AG10803 (cell line): ENCODE measurements around the gene ROBO1.
A peak's percentile ranks its signal among the peaks of the same experiment; 100 is the strongest.
"Not testable (repeated sequence)": the region's sequence is repeated elsewhere in the genome, so short reads cannot be mapped to it uniquely, and the experiment has no call there.

Source experiments
- DNase-seq: peaks from one replicate; pipeline ENCODE4 v3.0.0; 2010; ENCODE audit warnings: low read depth
- H3K4me3 ChIP-seq: 2 replicates; pipeline ENCODE4 v1.5.1; 2011; ENCODE audit warnings: mild to moderate bottlenecking, low read length, control low read depth
- CTCF ChIP-seq: conservative IDR thresholded peaks from 2 replicates; pipeline ENCODE4 v1.5.1; 2011; ENCODE audit warnings: mild to moderate bottlenecking, low read length, control low read depth, inconsistent platforms

Gene ROBO1

GRCh38 chr3:79341961-79342360 lies 425.8 kb downstream of the ROBO1 start:
- no peak for TF ChIP-seq CTCF
- no peak for DNase-seq
- no peak overlapping the region for H3K4me3 ChIP-seq

- TF ChIP-seq CTCF: no peak
- no peak overlapping the region for H3K4me3 ChIP-seq
- no peak for DNase-seq
These were observed 428.0 kb downstream of the ROBO1 start for GRCh38 chr3:79339846-79340245.

- H3K4me3 ChIP-seq: no peak overlapping the region
- TF ChIP-seq CTCF: no peak
- no peak for DNase-seq
These were observed 430.0 kb downstream of the ROBO1 start for GRCh38 chr3:79337798-79338197.

- TF ChIP-seq CTCF: no peak
- peak; percentile 3 for DNase-seq
- H3K4me3 ChIP-seq: no peak overlapping the region
These were observed 438.6 kb downstream of the ROBO1 start for GRCh38 chr3:79329154-79329553.

- no peak for TF ChIP-seq CTCF
- DNase-seq: peak; percentile 10
- H3K4me3 ChIP-seq: no peak overlapping the region
These were observed 441.2 kb downstream of the ROBO1 start for GRCh38 chr3:79326642-79327041.

GRCh38 chr3:79325833-79326383 lies 441.9 kb downstream of the ROBO1 start:
- DNase-seq, H3K4me3 ChIP-seq: not testable (repeated sequence)

GRCh38 chr3:79317551-79318518 lies 450.0 kb downstream of the ROBO1 start:
- no peak for TF ChIP-seq CTCF
- H3K4me3 ChIP-seq: no peak overlapping the region
- DNase-seq: no peak
